HL-60 (cell line): ENCODE results near the gene NAP1L4.

Experiments used
- GABPA ChIP-seq: IDR thresholded peaks from 2 replicates; pipeline ENCODE4 v1.6.1; 2012; ENCODE audit warnings: low read depth
- POLR2AphosphoS5 ChIP-seq: IDR thresholded peaks from 2 replicates; pipeline ENCODE4 v1.6.1; 2012; ENCODE audit warnings: low read depth
- TF ChIP-seq, protein P1 (sequence below): IDR thresholded peaks from one replicate; pipeline ENCODE4 v1.5.1; 2011; ENCODE audit warnings: low read length, control low read depth, inconsistent platforms; ENCODE audit not compliant: insufficient read depth
- TF ChIP-seq, protein P2 (sequence below): IDR thresholded peaks from 2 replicates; pipeline ENCODE4 v1.6.1; 2012; ENCODE audit warnings: low read depth; ENCODE audit not compliant: insufficient replicate concordance

DNA sequence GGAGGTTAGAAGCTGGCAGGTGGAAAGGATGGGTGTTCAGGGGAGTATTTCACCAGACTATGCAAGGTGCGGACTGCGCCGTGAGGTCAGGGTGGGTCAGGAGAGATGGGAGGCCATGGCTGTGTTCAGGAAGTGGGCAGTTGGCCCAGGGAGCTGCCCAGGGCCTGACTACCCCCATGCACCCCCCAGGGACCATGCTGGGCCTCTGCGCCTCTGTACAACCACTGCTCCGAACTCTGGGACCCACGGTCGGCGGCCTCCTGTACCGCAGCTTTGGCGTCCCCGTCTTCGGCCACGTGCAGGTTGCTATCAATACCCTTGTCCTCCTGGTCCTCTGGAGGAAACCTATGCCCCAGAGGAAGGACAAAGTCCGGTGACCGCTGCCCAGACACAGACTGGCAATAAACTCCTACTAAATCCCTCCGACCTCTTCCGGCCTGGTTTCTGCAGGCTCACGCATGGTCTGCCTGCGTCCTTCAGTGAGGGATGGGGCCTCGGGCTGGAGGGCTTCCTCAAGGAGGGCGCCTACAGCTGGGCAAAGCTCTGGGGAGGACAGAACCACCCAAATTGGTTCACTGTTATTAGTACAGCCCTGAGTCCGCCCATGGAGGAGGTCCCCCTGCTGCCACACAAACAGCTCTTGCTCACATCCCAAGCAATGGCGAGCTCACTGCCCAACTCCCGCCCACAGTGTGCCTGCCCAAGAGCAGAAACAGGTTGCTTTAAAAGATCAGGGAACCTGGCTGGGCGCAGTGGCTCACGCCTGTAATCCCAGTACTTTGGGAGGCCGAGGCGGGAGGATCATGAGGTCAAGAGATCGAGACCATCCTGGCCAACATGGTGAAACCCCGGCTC is 67.1 kb downstream of the NAP1L4 start:
- TF ChIP-seq, protein P1, sequence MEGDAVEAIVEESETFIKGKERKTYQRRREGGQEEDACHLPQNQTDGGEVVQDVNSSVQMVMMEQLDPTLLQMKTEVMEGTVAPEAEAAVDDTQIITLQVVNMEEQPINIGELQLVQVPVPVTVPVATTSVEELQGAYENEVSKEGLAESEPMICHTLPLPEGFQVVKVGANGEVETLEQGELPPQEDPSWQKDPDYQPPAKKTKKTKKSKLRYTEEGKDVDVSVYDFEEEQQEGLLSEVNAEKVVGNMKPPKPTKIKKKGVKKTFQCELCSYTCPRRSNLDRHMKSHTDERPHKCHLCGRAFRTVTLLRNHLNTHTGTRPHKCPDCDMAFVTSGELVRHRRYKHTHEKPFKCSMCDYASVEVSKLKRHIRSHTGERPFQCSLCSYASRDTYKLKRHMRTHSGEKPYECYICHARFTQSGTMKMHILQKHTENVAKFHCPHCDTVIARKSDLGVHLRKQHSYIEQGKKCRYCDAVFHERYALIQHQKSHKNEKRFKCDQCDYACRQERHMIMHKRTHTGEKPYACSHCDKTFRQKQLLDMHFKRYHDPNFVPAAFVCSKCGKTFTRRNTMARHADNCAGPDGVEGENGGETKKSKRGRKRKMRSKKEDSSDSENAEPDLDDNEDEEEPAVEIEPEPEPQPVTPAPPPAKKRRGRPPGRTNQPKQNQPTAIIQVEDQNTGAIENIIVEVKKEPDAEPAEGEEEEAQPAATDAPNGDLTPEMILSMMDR: no peak
- TF ChIP-seq, protein P2, sequence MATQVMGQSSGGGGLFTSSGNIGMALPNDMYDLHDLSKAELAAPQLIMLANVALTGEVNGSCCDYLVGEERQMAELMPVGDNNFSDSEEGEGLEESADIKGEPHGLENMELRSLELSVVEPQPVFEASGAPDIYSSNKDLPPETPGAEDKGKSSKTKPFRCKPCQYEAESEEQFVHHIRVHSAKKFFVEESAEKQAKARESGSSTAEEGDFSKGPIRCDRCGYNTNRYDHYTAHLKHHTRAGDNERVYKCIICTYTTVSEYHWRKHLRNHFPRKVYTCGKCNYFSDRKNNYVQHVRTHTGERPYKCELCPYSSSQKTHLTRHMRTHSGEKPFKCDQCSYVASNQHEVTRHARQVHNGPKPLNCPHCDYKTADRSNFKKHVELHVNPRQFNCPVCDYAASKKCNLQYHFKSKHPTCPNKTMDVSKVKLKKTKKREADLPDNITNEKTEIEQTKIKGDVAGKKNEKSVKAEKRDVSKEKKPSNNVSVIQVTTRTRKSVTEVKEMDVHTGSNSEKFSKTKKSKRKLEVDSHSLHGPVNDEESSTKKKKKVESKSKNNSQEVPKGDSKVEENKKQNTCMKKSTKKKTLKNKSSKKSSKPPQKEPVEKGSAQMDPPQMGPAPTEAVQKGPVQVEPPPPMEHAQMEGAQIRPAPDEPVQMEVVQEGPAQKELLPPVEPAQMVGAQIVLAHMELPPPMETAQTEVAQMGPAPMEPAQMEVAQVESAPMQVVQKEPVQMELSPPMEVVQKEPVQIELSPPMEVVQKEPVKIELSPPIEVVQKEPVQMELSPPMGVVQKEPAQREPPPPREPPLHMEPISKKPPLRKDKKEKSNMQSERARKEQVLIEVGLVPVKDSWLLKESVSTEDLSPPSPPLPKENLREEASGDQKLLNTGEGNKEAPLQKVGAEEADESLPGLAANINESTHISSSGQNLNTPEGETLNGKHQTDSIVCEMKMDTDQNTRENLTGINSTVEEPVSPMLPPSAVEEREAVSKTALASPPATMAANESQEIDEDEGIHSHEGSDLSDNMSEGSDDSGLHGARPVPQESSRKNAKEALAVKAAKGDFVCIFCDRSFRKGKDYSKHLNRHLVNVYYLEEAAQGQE: no peak
- TF ChIP-seq POLR2AphosphoS5: no peak
- no peak for TF ChIP-seq GABPA
